ENCODE measurements around the gene PAH.

PAH gene

GRCh38 chr12:102961466-102961855 is 44.4 kb upstream of the PAH start:
- no peak overlapping the region for H3K9ac ChIP-seq (ENCODE audit: low read length)
- no peaks in the 10 kb centered on the region for H3K4me1 ChIP-seq (ENCODE audit: low read length)
- H3K36me3 ChIP-seq (replicated peaks; ENCODE audit: low read depth, low read length) = no peaks in the 10 kb centered on the region
- no peak overlapping the region for H3K4me3 ChIP-seq (ENCODE audit: low read length)
- H3K79me2 ChIP-seq (ENCODE audit: low read length) = no peaks in the 10 kb centered on the region
- no peak overlapping the region for H3K4me2 ChIP-seq (ENCODE audit: low read length)
- TF ChIP-seq EZH2phosphoT487 (IDR thresholded peaks at IDR 0.05; ENCODE audit: low read depth) (no peak), CTCF (IDR thresholded peaks at IDR 0.05; ENCODE audit: low read depth, low read length) (no peak)
- H3K27ac ChIP-seq (ENCODE audit: low read length) = no peak overlapping the region
- H2AFZ ChIP-seq (ENCODE audit: low read depth, low read length) = no peak overlapping the region
- no peaks in the 10 kb centered on the region for H4K20me1 ChIP-seq (ENCODE audit: insufficient read depth, low read length)
- no peaks in the 10 kb centered on the region for H3K27me3 ChIP-seq (ENCODE audit: low read depth, low read length)
- 0 out of 2 replicates have a peak, but pooled peaks cover 5% of the 10 kb centered on the region for H3K9me3 ChIP-seq (ENCODE audit: insufficient read depth, low read length)

- H3K4me2 ChIP-seq (ENCODE audit: low read length) = no peak overlapping the region
- H2AFZ ChIP-seq (ENCODE audit: low read depth, low read length) = no peak overlapping the region
- no peaks in the 10 kb centered on the region for H3K79me2 ChIP-seq (ENCODE audit: low read length)
- no peak for TF ChIP-seq EZH2phosphoT487 (IDR thresholded peaks at IDR 0.05; ENCODE audit: low read depth)
- H4K20me1 ChIP-seq (ENCODE audit: insufficient read depth, low read length) = no peaks in the 10 kb centered on the region
- no peaks in the 10 kb centered on the region for H3K27me3 ChIP-seq (ENCODE audit: low read depth, low read length)
- H3K4me1 ChIP-seq (ENCODE audit: low read length) = no peaks in the 10 kb centered on the region
- no peaks in the 10 kb centered on the region for H3K36me3 ChIP-seq (replicated peaks; ENCODE audit: low read depth, low read length)
- no peak overlapping the region for H3K27ac ChIP-seq (ENCODE audit: low read length)
- no peak overlapping the region for H3K9ac ChIP-seq (ENCODE audit: low read length)
- H3K4me3 ChIP-seq (ENCODE audit: low read length) = no peak overlapping the region
- 0 out of 2 replicates have a peak, but pooled peaks cover 5% of the 10 kb centered on the region for H3K9me3 ChIP-seq (ENCODE audit: insufficient read depth, low read length)
Observed at GRCh38 chr12:102960766-102961465, 43.9 kb upstream of the PAH start.

- H3K27me3 ChIP-seq (ENCODE audit: low read depth, low read length) = no peaks in the 10 kb centered on the region
- H3K79me2 ChIP-seq (ENCODE audit: low read length) = no peaks in the 10 kb centered on the region
- H3K9me3 ChIP-seq (ENCODE audit: insufficient read depth, low read length) = 0 out of 2 replicates have a peak, but pooled peaks cover 5% of the 10 kb centered on the region
- no peak overlapping the region for H2AFZ ChIP-seq (ENCODE audit: low read depth, low read length)
- no peaks in the 10 kb centered on the region for H4K20me1 ChIP-seq (ENCODE audit: insufficient read depth, low read length)
- H3K4me1 ChIP-seq (ENCODE audit: low read length) = peaks cover under 1% of the 10 kb centered on the region; the same call in 1 of the 2 replicates
- no peak overlapping the region for H3K4me2 ChIP-seq (ENCODE audit: low read length)
- H3K9ac ChIP-seq (ENCODE audit: low read length) = no peak overlapping the region
- no peak overlapping the region for H3K4me3 ChIP-seq (ENCODE audit: low read length)
- no peak for TF ChIP-seq EZH2phosphoT487 (IDR thresholded peaks at IDR 0.05; ENCODE audit: low read depth)
- TF ChIP-seq CTCF (IDR thresholded peaks at IDR 0.05; ENCODE audit: low read depth, low read length) = no peak
- H3K27ac ChIP-seq (ENCODE audit: low read length) = no peak overlapping the region
- no peaks in the 10 kb centered on the region for H3K36me3 ChIP-seq (replicated peaks; ENCODE audit: low read depth, low read length)
Observed at GRCh38 chr12:102959391-102959790, 42.3 kb upstream of the PAH start.

- no peaks in the 10 kb centered on the region for H3K9me3 ChIP-seq (ENCODE audit: insufficient read depth, low read length)
- H3K4me3 ChIP-seq (ENCODE audit: low read length) = no peak overlapping the region
- peaks cover 6% of the 10 kb centered on the region for H3K4me1 ChIP-seq (ENCODE audit: low read length)
- no peak overlapping the region for H2AFZ ChIP-seq (ENCODE audit: low read depth, low read length)
- no peaks in the 10 kb centered on the region for H4K20me1 ChIP-seq (ENCODE audit: insufficient read depth, low read length)
- H3K4me2 ChIP-seq (ENCODE audit: low read length) = no peak overlapping the region
- no peaks in the 10 kb centered on the region for H3K27me3 ChIP-seq (ENCODE audit: low read depth, low read length)
- no peak overlapping the region for H3K9ac ChIP-seq (ENCODE audit: low read length)
- H3K36me3 ChIP-seq (replicated peaks; ENCODE audit: low read depth, low read length) = no peaks in the 10 kb centered on the region
- no peak for TF ChIP-seq EZH2phosphoT487 (IDR thresholded peaks at IDR 0.05; ENCODE audit: low read depth)
- TF ChIP-seq CTCF (IDR thresholded peaks at IDR 0.05; ENCODE audit: low read depth, low read length) = no peak
- no peaks in the 10 kb centered on the region for H3K79me2 ChIP-seq (ENCODE audit: low read length)
- no peak overlapping the region for H3K27ac ChIP-seq (ENCODE audit: low read length)
Observed at GRCh38 chr12:102958830-102959176, 41.8 kb upstream of the PAH start.

Measured in OCI-LY3 (cell line).